Endothelial cell (in vitro differentiated cells): ENCODE measurements around the gene DPEP3. TPM values are rescaled to one million over a fixed set of nuclear protein-coding genes. Genes with fewer than 3 reads are reported as not detected.
A peak's percentile ranks its signal among the peaks of the same experiment; 100 is the strongest.

Experiments used
- DNase-seq: peaks from one replicate; pipeline ENCODE4 v3.0.0; 2021; ENCODE audit warnings: low spot score
- H3K27ac Mint-ChIP-seq: one replicate; pipeline ENCODE4 v1.8.0; 2021; ENCODE audit warnings: mixed read lengths, inconsistent platforms; ENCODE audit not compliant: unreplicated experiment
- H3K27me3 Mint-ChIP-seq: one replicate; pipeline ENCODE4 v1.8.0; 2021; ENCODE audit warnings: mild to moderate bottlenecking, moderate library complexity, mixed read lengths, inconsistent platforms; ENCODE audit not compliant: unreplicated experiment
- H3K36me3 Mint-ChIP-seq: one replicate; pipeline ENCODE4 v1.8.0; 2021; ENCODE audit warnings: mild to moderate bottlenecking, low read depth, mixed read lengths, inconsistent platforms; ENCODE audit not compliant: unreplicated experiment
- H3K4me1 Mint-ChIP-seq: one replicate; pipeline ENCODE4 v1.8.0; 2021; ENCODE audit warnings: mild to moderate bottlenecking, mixed read lengths, inconsistent platforms; ENCODE audit not compliant: unreplicated experiment
- H3K4me3 Mint-ChIP-seq: one replicate; pipeline ENCODE4 v1.8.0; 2021; ENCODE audit warnings: mild to moderate bottlenecking, mixed read lengths, inconsistent platforms; ENCODE audit not compliant: unreplicated experiment
- H3K9me3 Mint-ChIP-seq: one replicate; pipeline ENCODE4 v1.8.0; 2021; ENCODE audit warnings: mixed read lengths, inconsistent platforms; ENCODE audit not compliant: unreplicated experiment
- CTCF ChIP-seq: fragments of 200-600 bp; sonication (generic); IDR thresholded peaks from one replicate; pipeline ENCODE4 v1.5.0; 2021; ENCODE audit warnings: antibody characterized with exemption; ENCODE audit not compliant: unreplicated experiment
- long read RNA-seq: library from polyadenylated mRNA; unstranded; transcript quantifications from one replicate; pipeline ENCODE4 v2.0.0, GENCODE V29; 2020; ENCODE audit not compliant: unreplicated experiment
- total RNA-seq: library from RNA; stranded (reverse); fragmentation: NEBNext Ultra II Directional; extraction: Animal tissue kit (Norgen Biotek cat#: 25700); gene quantifications from one replicate; pipeline ENCODE4 v1.2.1, GENCODE V29; 2021; ENCODE audit not compliant: unreplicated experiment

DPEP3 gene, protein sequence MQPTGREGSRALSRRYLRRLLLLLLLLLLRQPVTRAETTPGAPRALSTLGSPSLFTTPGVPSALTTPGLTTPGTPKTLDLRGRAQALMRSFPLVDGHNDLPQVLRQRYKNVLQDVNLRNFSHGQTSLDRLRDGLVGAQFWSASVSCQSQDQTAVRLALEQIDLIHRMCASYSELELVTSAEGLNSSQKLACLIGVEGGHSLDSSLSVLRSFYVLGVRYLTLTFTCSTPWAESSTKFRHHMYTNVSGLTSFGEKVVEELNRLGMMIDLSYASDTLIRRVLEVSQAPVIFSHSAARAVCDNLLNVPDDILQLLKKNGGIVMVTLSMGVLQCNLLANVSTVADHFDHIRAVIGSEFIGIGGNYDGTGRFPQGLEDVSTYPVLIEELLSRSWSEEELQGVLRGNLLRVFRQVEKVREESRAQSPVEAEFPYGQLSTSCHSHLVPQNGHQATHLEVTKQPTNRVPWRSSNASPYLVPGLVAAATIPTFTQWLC
- not detected for total RNA-seq
- long read RNA-seq: 0 reads

DNA sequence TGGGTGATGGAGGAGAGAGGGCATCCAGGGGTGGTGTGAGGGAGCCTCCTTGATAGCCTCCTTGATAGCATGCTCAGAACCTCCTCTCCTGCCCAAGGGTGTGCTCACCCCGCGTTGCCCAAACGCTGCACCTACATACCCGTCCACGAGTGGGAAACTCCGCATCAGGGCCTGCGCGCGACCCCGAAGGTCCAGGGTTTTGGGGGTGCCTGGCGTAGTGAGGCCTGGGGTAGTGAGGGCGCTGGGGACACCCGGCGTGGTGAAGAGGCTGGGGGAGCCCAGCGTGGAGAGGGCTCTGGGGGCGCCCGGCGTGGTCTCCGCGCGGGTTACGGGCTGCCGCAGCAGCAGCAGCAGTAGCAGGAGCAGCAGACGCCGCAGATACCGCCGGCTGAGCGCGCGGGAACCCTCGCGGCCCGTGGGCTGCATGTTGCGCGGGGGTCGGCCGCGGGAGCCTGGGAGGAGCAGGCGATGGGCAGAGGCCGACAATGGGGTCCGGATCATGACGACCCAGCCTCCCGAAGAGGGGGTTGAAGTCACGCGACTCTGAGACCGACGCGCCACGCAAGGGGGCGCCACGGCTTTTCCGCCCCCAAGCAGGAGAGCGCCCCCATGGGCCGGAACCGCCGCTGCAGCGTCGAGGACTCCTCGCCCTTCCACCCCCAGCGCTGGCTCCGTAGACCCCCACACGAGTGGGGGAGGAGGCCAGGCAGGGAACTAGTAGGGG is at the start of gene DPEP3:
DPEP3 (minus strand) TSS at position 545 of the 724 bp plus-strand sequence; CDS start at position 426, 119 bp downstream.
- Mint-ChIP-seq H3K4me3 (no peak within 1 kb of the TSS), H3K27ac (no peak within 1 kb of the TSS), H3K27me3 (peaks cover 8% of the 10 kb centered on the region), H3K9me3 (no peaks in the 10 kb centered on the region), H3K4me1 (peaks cover 14% of the 10 kb centered on the region), H3K36me3 (no peaks in the 10 kb centered on the region)
- DNase-seq: no peak
- TF ChIP-seq CTCF: no peak

- Mint-ChIP-seq H3K9me3 (no peaks in the 10 kb centered on the region), H3K27me3 (no peaks in the 10 kb centered on the region), H3K4me3 (no peak overlapping the region), H3K4me1 (no peaks in the 10 kb centered on the region), H3K36me3 (peaks cover 11% of the 10 kb centered on the region), H3K27ac (no peak overlapping the region)
- DNase-seq: no peak
- no peak for TF ChIP-seq CTCF
These were observed 48.7 kb upstream of the DPEP3 start for GRCh38 chr16:68028996-68029395.

DNA sequence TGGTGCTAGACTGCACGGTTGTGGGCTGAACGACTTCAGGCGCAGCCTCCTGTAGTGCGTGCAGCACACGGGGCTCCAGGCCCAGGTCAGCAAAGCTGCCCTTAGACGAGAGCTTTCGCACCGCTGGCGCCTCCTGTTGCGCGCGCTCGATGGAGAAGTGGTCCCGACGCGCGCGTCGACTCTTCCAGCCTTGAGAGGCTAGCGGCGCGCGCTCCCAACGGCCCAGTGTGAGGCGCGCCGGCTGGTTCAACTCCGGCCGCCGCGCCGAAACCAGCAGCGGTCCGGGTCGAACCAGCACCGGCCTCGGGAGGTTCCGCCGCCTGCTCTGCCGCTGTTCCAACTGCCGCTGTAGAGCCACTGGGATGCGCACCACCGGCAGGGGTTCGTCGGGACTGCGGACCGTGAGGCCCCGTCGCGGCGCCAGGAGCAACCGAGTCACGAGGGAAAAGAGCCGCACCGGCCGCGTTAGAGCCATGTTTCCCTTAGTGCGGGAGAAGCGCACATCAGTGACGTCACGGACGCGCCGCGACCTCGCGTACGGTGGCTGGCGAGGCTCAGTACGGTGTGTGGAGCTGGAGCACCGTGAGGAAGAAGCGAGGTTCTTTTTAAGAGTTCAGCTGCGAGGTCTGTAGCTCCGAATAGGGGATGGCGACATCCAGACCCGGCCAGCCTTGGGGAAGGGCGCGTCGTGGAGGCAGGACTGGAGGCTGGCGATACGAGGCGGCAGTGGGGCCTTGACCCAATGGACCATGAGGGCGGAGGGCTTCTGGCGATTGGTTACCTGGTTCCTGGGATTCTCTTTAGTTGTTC is 42.6 kb upstream of the DPEP3 start, which contains the start of the genes DDX28 and DUS2:
DDX28 (minus strand) TSS at position 505 of the 810 bp plus-strand sequence; CDS start at position 475, 30 bp downstream.
DUS2 (plus strand) TSS at position 557 of the 810 bp plus-strand sequence. CDS start 14,740 bp downstream, outside the sequence.
- TF ChIP-seq CTCF: no peak
- Mint-ChIP-seq H3K27me3 (peaks cover 1% of the 10 kb centered on the region), H3K27ac (peak within 1 kb of the TSS; percentile 98), H3K4me1 (peaks cover 14% of the 10 kb centered on the region), H3K36me3 (peaks cover 6% of the 10 kb centered on the region), H3K9me3 (no peaks in the 10 kb centered on the region), H3K4me3 (peak within 1 kb of the TSS; percentile 100)
- DNase-seq: peak; percentile 90

DNA sequence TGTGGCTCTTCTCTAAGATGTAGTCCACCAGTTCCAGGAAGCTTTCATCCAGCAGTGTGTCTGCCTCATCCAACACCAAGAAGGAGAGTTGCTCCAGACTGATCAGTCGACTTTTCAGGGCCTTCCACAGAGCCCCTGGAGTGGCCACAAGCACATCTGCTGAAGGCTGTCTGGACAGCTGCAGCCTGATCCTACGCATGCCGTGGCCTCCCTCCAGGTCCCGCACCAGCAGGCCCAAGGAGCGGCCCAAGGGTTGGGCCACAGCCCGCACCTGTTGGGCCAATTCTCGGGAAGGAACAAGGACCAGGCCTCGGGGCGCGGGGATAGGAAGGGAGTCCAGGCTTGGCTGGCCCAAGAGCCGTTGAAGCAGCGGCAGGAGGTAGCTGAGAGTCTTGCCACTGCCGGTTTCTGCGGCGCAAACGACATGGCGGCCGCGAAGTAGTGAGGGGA is 42.0 kb upstream of the DPEP3 start:
- no peak for TF ChIP-seq CTCF
- peak; percentile 17 for DNase-seq
- no peaks in the 10 kb centered on the region for H3K36me3 Mint-ChIP-seq
- H3K27me3 Mint-ChIP-seq: peaks cover 1% of the 10 kb centered on the region
- no peaks in the 10 kb centered on the region for H3K9me3 Mint-ChIP-seq
- H3K27ac Mint-ChIP-seq: peak overlapping the region; percentile 57
- peaks cover 14% of the 10 kb centered on the region for H3K4me1 Mint-ChIP-seq
- H3K4me3 Mint-ChIP-seq: peak overlapping the region; percentile 100
